HG02870 (cell line): ENCODE measurements around the gene DAPL1.

Experiments
- ATAC-seq: cut with Tn5 transposase; IDR thresholded peaks from one replicate; pipeline ENCODE4 v1.9.1; 2021; ENCODE audit warnings: mild to moderate bottlenecking, moderate library complexity; ENCODE audit not compliant: unreplicated experiment

Gene DAPL1

GRCh38 chr2:158776231-158776630 lies 18.9 kb upstream of the DAPL1 start:
- ATAC-seq = no peak

GRCh38 chr2:158777077-158777476 lies 18.0 kb upstream of the DAPL1 start:
- no peak for ATAC-seq

GRCh38 chr2:158778243-158778642 lies 16.9 kb upstream of the DAPL1 start:
- ATAC-seq = no peak

GRCh38 chr2:158779621-158780020 lies 15.5 kb upstream of the DAPL1 start:
- no peak for ATAC-seq

- ATAC-seq = no peak
Measured at GRCh38 chr2:158781353-158781961, 13.7 kb upstream of the DAPL1 start.

GRCh38 chr2:158782136-158782535 lies 13.0 kb upstream of the DAPL1 start:
- ATAC-seq = no peak

GRCh38 chr2:158782616-158783015 lies 12.5 kb upstream of the DAPL1 start:
- no peak for ATAC-seq

GRCh38 chr2:158783923-158784322 lies 11.2 kb upstream of the DAPL1 start:
- no peak for ATAC-seq

GRCh38 chr2:158786897-158787296 lies 8.2 kb upstream of the DAPL1 start:
- ATAC-seq = no peak

- ATAC-seq = no peak
Measured at GRCh38 chr2:158788951-158789350, 6.2 kb upstream of the DAPL1 start.

- no peak for ATAC-seq
Measured at GRCh38 chr2:158796652-158797051, 1.5 kb downstream of the DAPL1 start.

- no peak for ATAC-seq
Measured at GRCh38 chr2:158797963-158798700, 3.0 kb downstream of the DAPL1 start.

GRCh38 chr2:158799181-158799580 lies 4.1 kb downstream of the DAPL1 start:
- no peak for ATAC-seq

GRCh38 chr2:158803506-158803905 lies 8.4 kb downstream of the DAPL1 start:
- no peak for ATAC-seq

- ATAC-seq = no peak
Measured at GRCh38 chr2:158805255-158805654, 10.1 kb downstream of the DAPL1 start.

- no peak for ATAC-seq
Measured at GRCh38 chr2:158805936-158806335, 10.8 kb downstream of the DAPL1 start.

GRCh38 chr2:158806941-158807340 lies 11.8 kb downstream of the DAPL1 start:
- no peak for ATAC-seq

GRCh38 chr2:158808426-158808825 lies 13.3 kb downstream of the DAPL1 start:
- no peak for ATAC-seq

- ATAC-seq = no peak
Measured at GRCh38 chr2:158809816-158810215, 14.7 kb downstream of the DAPL1 start.

GRCh38 chr2:158810731-158811460 lies 15.8 kb downstream of the DAPL1 start:
- no peak for ATAC-seq

GRCh38 chr2:158815166-158815565 lies 20.0 kb downstream of the DAPL1 start:
- ATAC-seq = no peak

GRCh38 chr2:158815658-158816057 lies 20.5 kb downstream of the DAPL1 start:
- no peak for ATAC-seq
